DOHH2 (cell line): Measurements from ENCODE around the gene THAP3.

ENCODE experiments used
- H3F3A ChIP-seq: fragments of 200-600 bp; sonication (generic), shearing (Covaris generic); 2 replicates; pipeline ENCODE4 v1.6.0; 2016; ENCODE audit warnings: antibody characterized with exemption, mild to moderate bottlenecking; ENCODE audit not compliant: control insufficient read depth, insufficient read depth
- H3K27ac ChIP-seq: fragments of 200-600 bp; sonication (generic); 2 replicates; pipeline ENCODE4 v1.5.1; 2014; ENCODE audit warnings: low read depth, mild to moderate bottlenecking, low read length, moderate library complexity
- H3K27me3 ChIP-seq: fragments of 200-600 bp; sonication (generic); 2 replicates; pipeline ENCODE4 v1.6.1; 2014; ENCODE audit warnings: mild to moderate bottlenecking, low read length, mixed read lengths; ENCODE audit not compliant: control insufficient read depth
- H3K36me3 ChIP-seq: fragments of 200-600 bp; sonication (generic); 2 replicates; pipeline ENCODE4 v1.6.1; 2014; ENCODE audit warnings: mild to moderate bottlenecking, low read length, moderate library complexity, mixed read lengths; ENCODE audit not compliant: control insufficient read depth
- H3K4me1 ChIP-seq: fragments of 200-600 bp; sonication (generic); 2 replicates; pipeline ENCODE4 v1.6.1; 2014; ENCODE audit warnings: mild to moderate bottlenecking, low read length, mixed read lengths; ENCODE audit not compliant: control insufficient read depth
- H3K4me2 ChIP-seq: fragments of 200-600 bp; sonication (generic); 2 replicates; pipeline ENCODE4 v1.6.0; 2014; ENCODE audit warnings: mild to moderate bottlenecking, low read length, moderate library complexity
- H3K4me3 ChIP-seq: fragments of 200-600 bp; sonication (generic); 2 replicates; pipeline ENCODE4 v1.5.1; 2014; ENCODE audit warnings: mild to moderate bottlenecking, low read length, mixed read lengths
- H3K79me2 ChIP-seq: fragments of 200-600 bp; sonication (generic); 2 replicates; pipeline ENCODE4 v1.6.1; 2014; ENCODE audit warnings: mild to moderate bottlenecking, low read length, mixed read lengths; ENCODE audit not compliant: control insufficient read depth
- H3K9me2 ChIP-seq: fragments of 200-600 bp; sonication (generic); replicated peaks from 2 replicates; pipeline ENCODE4 v1.6.1; 2014; ENCODE audit warnings: mild to moderate bottlenecking, low read length, mixed read lengths; ENCODE audit not compliant: control insufficient read depth
- H3K9me3 ChIP-seq: fragments of 200-600 bp; sonication (generic); 2 replicates; pipeline ENCODE4 v1.6.1; 2014; ENCODE audit warnings: antibody characterized with exemption, low read length, mixed read lengths; ENCODE audit not compliant: control insufficient read depth, insufficient read depth
- H4K20me1 ChIP-seq: fragments of 200-600 bp; sonication (generic); 2 replicates; pipeline ENCODE4 v1.6.0; 2014; ENCODE audit warnings: low read depth, mild to moderate bottlenecking, antibody characterized with exemption, low read length, moderate library complexity; ENCODE audit not compliant: control insufficient read depth, insufficient read depth
- CTCF ChIP-seq: fragments of 200-600 bp; sonication (generic); IDR thresholded peaks from one replicate; pipeline ENCODE4 v1.5.1; 2014; ENCODE audit warnings: antibody characterized with exemption, mild to moderate bottlenecking, low read depth, low read length; ENCODE audit not compliant: poor library complexity, severe bottlenecking
- EZH2phosphoT487 ChIP-seq: fragments of 200-600 bp; sonication (generic); IDR thresholded peaks from 2 replicates; pipeline ENCODE4 v1.6.1; 2017; ENCODE audit warnings: borderline replicate concordance, mild to moderate bottlenecking, antibody characterized with exemption, low read length, moderate library complexity, mixed read lengths

Gene THAP3

GRCh38 chr1:6624710-6625583 is at the start of gene THAP3:
TSS of gene THAP3 (plus strand) at chr1:6624868. CDS start at chr1:6625219, 351 bp downstream.
- H3F3A ChIP-seq, result peaks cover 25% of the 10 kb centered on the region
- H3K27ac ChIP-seq, result peak within 1 kb of the TSS; percentile 86
- no peaks in the 10 kb centered on the region for H3K27me3 ChIP-seq
- peaks cover 52% of the 10 kb centered on the region for H3K4me1 ChIP-seq
- H3K9me3 ChIP-seq, result no peaks in the 10 kb centered on the region
- peaks cover 74% of the 10 kb centered on the region for H3K36me3 ChIP-seq
- H4K20me1 ChIP-seq, result peaks cover 13% of the 10 kb centered on the region
- no peaks in the 10 kb centered on the region for H3K9me2 ChIP-seq
- TF ChIP-seq CTCF (peak; percentile 46), EZH2phosphoT487 (no peak)
- H3K4me2 ChIP-seq, result peak within 1 kb of the TSS; percentile 98
- peaks cover 56% of the 10 kb centered on the region for H3K79me2 ChIP-seq
- peak within 1 kb of the TSS; percentile 83 for H3K4me3 ChIP-seq

GRCh38 chr1:6577831-6578525 is 46.7 kb upstream of the THAP3 start:
- H4K20me1 ChIP-seq, result peaks cover 3% of the 10 kb centered on the region; the same call in 1 of the 2 replicates
- H3F3A ChIP-seq, result no peaks in the 10 kb centered on the region
- H3K4me2 ChIP-seq, result no peak overlapping the region
- H3K9me2 ChIP-seq, result no peaks in the 10 kb centered on the region
- H3K4me3 ChIP-seq, result no peak overlapping the region
- peaks cover 11% of the 10 kb centered on the region for H3K36me3 ChIP-seq
- no peak overlapping the region for H3K27ac ChIP-seq
- peaks cover 28% of the 10 kb centered on the region for H3K4me1 ChIP-seq
- peaks cover 28% of the 10 kb centered on the region for H3K79me2 ChIP-seq
- no peak for TF ChIP-seq CTCF
- no peak for TF ChIP-seq EZH2phosphoT487
- H3K27me3 ChIP-seq, result no peaks in the 10 kb centered on the region
- no peaks in the 10 kb centered on the region for H3K9me3 ChIP-seq

DNA sequence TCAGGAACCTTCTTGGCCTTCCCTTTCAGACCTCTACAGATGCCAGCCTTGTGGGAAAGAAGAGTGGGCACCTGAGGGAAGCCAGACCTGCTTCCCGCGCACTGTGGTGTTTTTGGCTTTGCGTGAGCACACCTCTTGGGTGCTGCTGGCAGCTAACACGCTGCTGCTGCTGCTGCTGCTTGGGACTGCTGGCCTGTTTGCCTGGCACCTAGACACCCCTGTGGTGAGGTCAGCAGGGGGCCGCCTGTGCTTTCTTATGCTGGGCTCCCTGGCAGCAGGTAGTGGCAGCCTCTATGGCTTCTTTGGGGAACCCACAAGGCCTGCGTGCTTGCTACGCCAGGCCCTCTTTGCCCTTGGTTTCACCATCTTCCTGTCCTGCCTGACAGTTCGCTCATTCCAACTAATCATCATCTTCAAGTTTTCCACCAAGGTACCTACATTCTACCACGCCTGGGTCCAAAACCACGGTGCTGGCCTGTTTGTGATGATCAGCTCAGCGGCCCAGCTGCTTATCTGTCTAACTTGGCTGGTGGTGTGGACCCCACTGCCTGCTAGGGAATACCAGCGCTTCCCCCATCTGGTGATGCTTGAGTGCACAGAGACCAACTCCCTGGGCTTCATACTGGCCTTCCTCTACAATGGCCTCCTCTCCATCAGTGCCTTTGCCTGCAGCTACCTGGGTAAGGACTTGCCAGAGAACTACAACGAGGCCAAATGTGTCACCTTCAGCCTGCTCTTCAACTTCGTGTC is 45.9 kb upstream of the THAP3 start:
- Histone ChIP-seq H3K27me3 (no peaks in the 10 kb centered on the region), H3K4me3 (peak overlapping the region; percentile 81), H3K36me3 (peaks cover 11% of the 10 kb centered on the region), H3K9me3 (no peaks in the 10 kb centered on the region), H3K4me2 (peak overlapping the region; percentile 84), H3K4me1 (peaks cover 28% of the 10 kb centered on the region), H3F3A (no peaks in the 10 kb centered on the region), H3K9me2 (no peaks in the 10 kb centered on the region), H3K79me2 (peaks cover 28% of the 10 kb centered on the region), H3K27ac (no peak overlapping the region), H4K20me1 (peaks cover 3% of the 10 kb centered on the region; the same call in 1 of the 2 replicates)
- no peak for TF ChIP-seq CTCF
